SK-N-SH (cell line): ENCODE data around the gene NHS.

Source experiments
- CHD2 ChIP-seq: fragments of 150-350 bp; IDR thresholded peaks from 2 replicates; pipeline ENCODE4 v1.6.1; 2018; ENCODE audit warnings: low read length; ENCODE audit not compliant: partially characterized antibody
- CTCF ChIP-seq: fragments of 200-600 bp; sonication (generic); IDR thresholded peaks from 2 replicates; pipeline ENCODE4 v1.6.1; 2017; ENCODE audit warnings: antibody characterized with exemption, mild to moderate bottlenecking, moderate library complexity
- EZH2phosphoT487 ChIP-seq: fragments of 200-600 bp; sonication (generic); IDR thresholded peaks from 2 replicates; pipeline ENCODE4 v1.6.1; 2017; ENCODE audit warnings: low read depth, mixed run types, mild to moderate bottlenecking, antibody characterized with exemption, moderate library complexity, borderline replicate concordance
- FOXM1 ChIP-seq: IDR thresholded peaks from 2 replicates; pipeline ENCODE4 v1.4.0; 2012; ENCODE audit warnings: low read depth, mild to moderate bottlenecking
- POLR2AphosphoS5 ChIP-seq: IDR thresholded peaks from 2 replicates; pipeline ENCODE4 v1.6.1; 2012; ENCODE audit warnings: low read depth, low read length
- RAD21 ChIP-seq: IDR thresholded peaks from 2 replicates; pipeline ENCODE4 v1.6.1; 2012; ENCODE audit warnings: mild to moderate bottlenecking, low read length
- REST ChIP-seq: IDR thresholded peaks from 2 replicates; pipeline ENCODE4 v1.6.1; 2012; ENCODE audit warnings: mild to moderate bottlenecking, low read depth, low read length, moderate library complexity
- RFX5 ChIP-seq: IDR thresholded peaks from 2 replicates; pipeline ENCODE4 v1.6.1; 2012; ENCODE audit warnings: mild to moderate bottlenecking, improper control_type of control experiment, low read length
- TF ChIP-seq, protein P1 (sequence below): IDR thresholded peaks from 2 replicates; pipeline ENCODE4 v1.4.0; 2012; ENCODE audit warnings: low read depth

- no peak for TF ChIP-seq CTCF
- TF ChIP-seq POLR2AphosphoS5, result no peak
- no peak for TF ChIP-seq EZH2phosphoT487
- no peak for TF ChIP-seq CHD2
- no peak for TF ChIP-seq REST
- no peak for TF ChIP-seq RFX5
- no peak for TF ChIP-seq RAD21
- TF ChIP-seq, protein P1, sequence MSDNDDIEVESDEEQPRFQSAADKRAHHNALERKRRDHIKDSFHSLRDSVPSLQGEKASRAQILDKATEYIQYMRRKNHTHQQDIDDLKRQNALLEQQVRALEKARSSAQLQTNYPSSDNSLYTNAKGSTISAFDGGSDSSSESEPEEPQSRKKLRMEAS, result no peak
- TF ChIP-seq FOXM1, result no peak
These were observed 84.7 kb downstream of the NHS start for GRCh38 chrX:17459661-17460060.
